HEK293T (cell line): ENCODE results near the gene SHLD3.

Experiments used
- CTCF ChIA-PET: fragments of 350-600 bp; formaldehyde crosslinking; extraction: SDS; loops from one replicate; lab custom pipeline; 2021; ENCODE audit warnings: antibody characterized with exemption, inconsistent platforms; lab: Yijun Ruan, JAX
- POLR2A ChIA-PET: fragments of 350-600 bp; formaldehyde crosslinking; extraction: SDS; loops from one replicate; lab custom pipeline; 2020; ENCODE audit warnings: antibody characterized with exemption, inconsistent platforms; lab: Yijun Ruan, JAX
- DNase-seq: peaks from one replicate; pipeline ENCODE4 v3.0.0; 2012; ENCODE audit warnings: mixed read lengths; ENCODE audit errors: extremely low spot score
- ARNT ChIP-seq: fragments of 450-650 bp; IDR thresholded peaks from 2 replicates; pipeline ENCODE4 v1.6.1; 2017; ENCODE audit warnings: mild to moderate bottlenecking
- BHLHE40 ChIP-seq: fragments of 450-650 bp; IDR thresholded peaks from 2 replicates; pipeline ENCODE4 v1.6.1; 2016; ENCODE audit warnings: mild to moderate bottlenecking, moderate library complexity, borderline replicate concordance
- CTBP1 ChIP-seq: fragments of 450-650 bp; IDR thresholded peaks from 2 replicates; pipeline ENCODE4 v1.6.1; 2016; ENCODE audit warnings: borderline replicate concordance
- ELF4 ChIP-seq: fragments of 450-650 bp; IDR thresholded peaks from 2 replicates; pipeline ENCODE4 v1.6.1; 2017; ENCODE audit warnings: antibody characterized with exemption
- FOXA1 ChIP-seq: fragments of 450-650 bp; IDR thresholded peaks from 2 replicates; pipeline ENCODE4 v1.6.1; 2016; ENCODE audit warnings: mild to moderate bottlenecking
- FOXK2 ChIP-seq: fragments of 450-650 bp; IDR thresholded peaks from 2 replicates; pipeline ENCODE4 v1.6.1; 2016; ENCODE audit warnings: mild to moderate bottlenecking
- FOXM1 ChIP-seq: fragments of 450-650 bp; IDR thresholded peaks from 2 replicates; pipeline ENCODE4 v1.6.1; 2017; ENCODE audit warnings: mild to moderate bottlenecking, borderline replicate concordance
- HDGF ChIP-seq: fragments of 450-650 bp; IDR thresholded peaks from 2 replicates; pipeline ENCODE4 v1.6.1; 2017; ENCODE audit warnings: antibody characterized with exemption, borderline replicate concordance
- L3MBTL2 ChIP-seq: fragments of 450-650 bp; conservative IDR thresholded peaks from 2 replicates; pipeline ENCODE4 v1.6.1; 2016; ENCODE audit warnings: mild to moderate bottlenecking
- LEF1 ChIP-seq: fragments of 450-650 bp; IDR thresholded peaks from 2 replicates; pipeline ENCODE4 v1.6.1; 2017; ENCODE audit warnings: mild to moderate bottlenecking, borderline replicate concordance
- NFRKB ChIP-seq: fragments of 450-650 bp; IDR thresholded peaks from 2 replicates; pipeline ENCODE4 v1.6.1; 2016; ENCODE audit warnings: mild to moderate bottlenecking, moderate library complexity
- SP1 ChIP-seq: fragments of 450-650 bp; IDR thresholded peaks from 2 replicates; pipeline ENCODE4 v1.6.1; 2017
- SUZ12 ChIP-seq: fragments of 450-650 bp; IDR thresholded peaks from 2 replicates; pipeline ENCODE4 v1.6.1; 2016; ENCODE audit warnings: mild to moderate bottlenecking
- TARDBP ChIP-seq: fragments of 450-650 bp; IDR thresholded peaks from 2 replicates; pipeline ENCODE4 v1.6.1; 2016
- ZNF384 ChIP-seq: fragments of 450-650 bp; IDR thresholded peaks from 2 replicates; pipeline ENCODE4 v1.6.1; 2016
- TF ChIP-seq, protein P1 (sequence below): fragments of 450-650 bp; IDR thresholded peaks from 2 replicates; pipeline ENCODE4 v1.6.1; 2016

SHLD3 gene

DNA sequence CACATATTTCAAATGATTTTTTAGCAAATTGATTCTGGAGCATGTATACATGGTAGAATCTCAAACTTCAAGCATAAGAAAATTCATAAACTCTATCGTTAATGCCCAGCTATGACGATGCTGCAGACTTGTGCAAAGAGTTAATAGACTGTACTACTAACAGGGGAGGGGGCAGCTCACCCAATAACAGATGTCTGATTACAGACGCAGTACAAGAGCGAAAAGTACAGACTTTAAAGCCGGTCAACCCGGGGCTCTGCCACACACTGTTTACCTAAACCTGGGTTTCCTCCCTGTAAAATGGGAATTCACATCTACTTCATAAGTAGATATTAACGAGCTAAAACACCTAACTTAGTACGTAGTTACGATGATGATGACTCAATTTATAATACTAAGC is 1.3 kb upstream of the SHLD3 start:
- ChIA-PET POLR2A (interaction anchor here (0.6 to 1.6 kb wide), 7 partner anchors 12 to 61 kb away, joined by 3 to 6 read pairs (median 3); partner anchors contain the start of genes CENPK and PPWD1), CTCF (interaction anchor here (0.7 kb wide), 1 partner anchor 791 kb away, joined by 3 read pairs; no protein-coding TSS in a partner anchor)
- TF ChIP-seq FOXA1 = no peak
- no peak for TF ChIP-seq TARDBP
- TF ChIP-seq, protein P1, sequence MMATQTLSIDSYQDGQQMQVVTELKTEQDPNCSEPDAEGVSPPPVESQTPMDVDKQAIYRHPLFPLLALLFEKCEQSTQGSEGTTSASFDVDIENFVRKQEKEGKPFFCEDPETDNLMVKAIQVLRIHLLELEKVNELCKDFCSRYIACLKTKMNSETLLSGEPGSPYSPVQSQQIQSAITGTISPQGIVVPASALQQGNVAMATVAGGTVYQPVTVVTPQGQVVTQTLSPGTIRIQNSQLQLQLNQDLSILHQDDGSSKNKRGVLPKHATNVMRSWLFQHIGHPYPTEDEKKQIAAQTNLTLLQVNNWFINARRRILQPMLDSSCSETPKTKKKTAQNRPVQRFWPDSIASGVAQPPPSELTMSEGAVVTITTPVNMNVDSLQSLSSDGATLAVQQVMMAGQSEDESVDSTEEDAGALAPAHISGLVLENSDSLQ = no peak
- no peak for TF ChIP-seq CTBP1
- TF ChIP-seq FOXM1 = no peak
- no peak for TF ChIP-seq SUZ12
- TF ChIP-seq NFRKB = no peak
- no peak for TF ChIP-seq ELF4
- TF ChIP-seq SP1 = no peak
- DNase-seq = no peak

- TF ChIP-seq FOXK2 (peak; percentile 80), SUZ12 (no peak), FOXA1 (no peak), L3MBTL2 (peak; percentile 80)
- POLR2A ChIA-PET = interaction anchor here (0.6 to 1.6 kb wide), 7 partner anchors 13 to 61 kb away, joined by 3 to 6 read pairs (median 3); partner anchors contain the start of genes CENPK and PPWD1
- CTCF ChIA-PET = no interaction called here
- DNase-seq = peak; percentile 88
Observed at GRCh38 chr5:65624025-65624570, 729 bp upstream of the SHLD3 start, which contains the start of gene TRIM23. TRIM23 (minus strand) TSS chr5:65624333; CDS start chr5:65624274, 59 bp downstream.

DNA sequence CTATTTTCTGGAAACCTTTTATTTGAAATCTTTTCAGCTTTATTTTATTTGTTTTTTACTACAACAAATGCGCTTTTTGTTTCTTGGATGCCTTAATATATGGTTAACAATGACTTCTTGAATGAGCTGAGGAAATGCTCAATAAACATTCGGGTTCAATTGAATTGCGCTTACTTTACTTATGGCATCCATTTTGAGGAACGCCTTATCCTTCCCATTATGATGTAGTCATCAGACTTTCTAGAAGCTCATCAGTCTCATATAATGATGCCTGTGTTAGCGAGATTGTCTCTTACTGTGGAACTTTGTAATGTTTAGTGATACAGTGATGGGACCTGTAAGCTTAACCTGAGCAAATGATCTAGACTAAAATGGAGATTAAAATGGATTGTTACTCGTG is 916 bp downstream of the SHLD3 start:
- ChIA-PET CTCF (no interaction called here), POLR2A (interaction anchor here (1.0 to 1.3 kb wide), 2 partner anchors 63 to 95 kb away, joined by 4 read pairs; partner anchors contain the start of genes CENPK and PPWD1)
- TF ChIP-seq CTBP1 (no peak), SP1 (no peak), FOXK2 (no peak)
- no peak for DNase-seq

- no peak for DNase-seq
- TF ChIP-seq, protein P1 = no peak
- no peak for TF ChIP-seq FOXA1
- TF ChIP-seq ZNF384 = no peak
- no peak for TF ChIP-seq L3MBTL2
- TF ChIP-seq HDGF = no peak
- TF ChIP-seq ARNT = no peak
- TF ChIP-seq SUZ12 = no peak
- CTCF ChIA-PET = no interaction called here
- POLR2A ChIA-PET = no interaction called here
Observed at GRCh38 chr5:65630981-65631380, 6.2 kb downstream of the SHLD3 start.

GRCh38 chr5:65640240-65640639 is 15.4 kb downstream of the SHLD3 start:
- no peak for DNase-seq
- no peak for TF ChIP-seq SUZ12
- no peak for TF ChIP-seq HDGF
- TF ChIP-seq, protein P1 = no peak
- no peak for TF ChIP-seq FOXK2
- TF ChIP-seq FOXA1 = no peak
- TF ChIP-seq SP1 = no peak
- no peak for TF ChIP-seq FOXM1
- TF ChIP-seq ZNF384 = no peak
- no peak for TF ChIP-seq BHLHE40
- TF ChIP-seq L3MBTL2 = no peak
- no peak for TF ChIP-seq CTBP1
- no peak for TF ChIP-seq TARDBP
- ChIA-PET CTCF (no interaction called here), POLR2A (no interaction called here)

GRCh38 chr5:65646938-65647337 is 22.1 kb downstream of the SHLD3 start:
- TF ChIP-seq FOXK2 (no peak), FOXA1 (no peak), TARDBP (no peak), HDGF (no peak), LEF1 (no peak), ARNT (no peak), CTBP1 (no peak)
- no peak for DNase-seq
- ChIA-PET POLR2A (no interaction called here), CTCF (no interaction called here)

- CTCF ChIA-PET = no interaction called here
- TF ChIP-seq SUZ12 (no peak), TARDBP (no peak)
- POLR2A ChIA-PET = no interaction called here
- DNase-seq = no peak
Observed at GRCh38 chr5:65647941-65648340, 23.1 kb downstream of the SHLD3 start.
